ENCODE results near the gene METTL5.

METTL5 gene

GRCh38 chr2:169778446-169778845, 46.3 kb downstream of the METTL5 start:
- DNase-seq: no peak

GRCh38 chr2:169776252-169776761, 48.4 kb downstream of the METTL5 start:
- DNase-seq: no peak

- no peak for DNase-seq
Measured at GRCh38 chr2:169775765-169776164, 48.9 kb downstream of the METTL5 start.

- DNase-seq: no peak
Measured at GRCh38 chr2:169775354-169775753, 49.4 kb downstream of the METTL5 start.

GRCh38 chr2:169772651-169773050, 52.1 kb downstream of the METTL5 start:
- DNase-seq: no peak

GRCh38 chr2:169771612-169772011, 53.1 kb downstream of the METTL5 start:
- no peak for DNase-seq

GRCh38 chr2:169771021-169771420, 53.7 kb downstream of the METTL5 start:
- DNase-seq: no peak

- DNase-seq: no peak
Measured at GRCh38 chr2:169768262-169768995, 56.3 kb downstream of the METTL5 start.

GRCh38 chr2:169767243-169767888, 57.3 kb downstream of the METTL5 start:
- peak; percentile 5 for DNase-seq

- no peak for DNase-seq
Measured at GRCh38 chr2:169765523-169765922, 59.2 kb downstream of the METTL5 start.

- no peak for DNase-seq
Measured at GRCh38 chr2:169761970-169762292, 62.8 kb downstream of the METTL5 start.
